SK-N-MC (cell line): ENCODE data around the gene LPA.
"Not testable (repeated sequence)": the region's sequence is repeated elsewhere in the genome, so short reads cannot be mapped to it uniquely, and the experiment has no call there.

ENCODE experiments used
- DNase-seq: peaks from one replicate; pipeline ENCODE4 v3.0.0-alpha.2; 2011; ENCODE audit warnings: low read depth, low spot score
- H3K27ac ChIP-seq: fragments of 200-600 bp; sonication (generic); 2 replicates; pipeline ENCODE4 v1.5.1; 2016; ENCODE audit warnings: mixed run types
- H3K36me3 ChIP-seq: fragments of 200-600 bp; sonication (generic); 2 replicates; pipeline ENCODE4 v1.6.1; 2017; ENCODE audit warnings: antibody characterized with exemption, low read length, mixed read lengths; ENCODE audit not compliant: insufficient read depth
- H3K4me3 ChIP-seq: fragments of 200-600 bp; sonication (generic); 2 replicates; pipeline ENCODE4 v1.5.1; 2016
- H3K9ac ChIP-seq: fragments of 200-600 bp; sonication (generic); 2 replicates; pipeline ENCODE4 v1.8.0; 2017; ENCODE audit warnings: mixed run types, mixed read lengths; ENCODE audit not compliant: insufficient read length
- H3K9me3 ChIP-seq: fragments of 200-600 bp; sonication (generic); 2 replicates; pipeline ENCODE4 v1.6.1; 2017; ENCODE audit warnings: low read depth, mild to moderate bottlenecking, antibody characterized with exemption, low read length, moderate library complexity, mixed read lengths
- EZH2 ChIP-seq: fragments of 200-600 bp; sonication (generic); IDR thresholded peaks from one replicate; pipeline ENCODE4 v1.6.1; 2017; ENCODE audit warnings: antibody characterized with exemption
- FOXP2 ChIP-seq: optimal IDR thresholded peaks from 2 replicates; pipeline ENCODE3; 2011; ENCODE audit warnings: mild to moderate bottlenecking, moderate library complexity; ENCODE audit not compliant: insufficient read depth; ENCODE audit errors: extremely low read length, control extremely low read depth
- POLR2AphosphoS5 ChIP-seq: IDR thresholded peaks from 2 replicates; pipeline ENCODE4 v1.6.1; 2012; ENCODE audit warnings: mild to moderate bottlenecking, low read depth, low read length, borderline replicate concordance

LPA gene, protein sequence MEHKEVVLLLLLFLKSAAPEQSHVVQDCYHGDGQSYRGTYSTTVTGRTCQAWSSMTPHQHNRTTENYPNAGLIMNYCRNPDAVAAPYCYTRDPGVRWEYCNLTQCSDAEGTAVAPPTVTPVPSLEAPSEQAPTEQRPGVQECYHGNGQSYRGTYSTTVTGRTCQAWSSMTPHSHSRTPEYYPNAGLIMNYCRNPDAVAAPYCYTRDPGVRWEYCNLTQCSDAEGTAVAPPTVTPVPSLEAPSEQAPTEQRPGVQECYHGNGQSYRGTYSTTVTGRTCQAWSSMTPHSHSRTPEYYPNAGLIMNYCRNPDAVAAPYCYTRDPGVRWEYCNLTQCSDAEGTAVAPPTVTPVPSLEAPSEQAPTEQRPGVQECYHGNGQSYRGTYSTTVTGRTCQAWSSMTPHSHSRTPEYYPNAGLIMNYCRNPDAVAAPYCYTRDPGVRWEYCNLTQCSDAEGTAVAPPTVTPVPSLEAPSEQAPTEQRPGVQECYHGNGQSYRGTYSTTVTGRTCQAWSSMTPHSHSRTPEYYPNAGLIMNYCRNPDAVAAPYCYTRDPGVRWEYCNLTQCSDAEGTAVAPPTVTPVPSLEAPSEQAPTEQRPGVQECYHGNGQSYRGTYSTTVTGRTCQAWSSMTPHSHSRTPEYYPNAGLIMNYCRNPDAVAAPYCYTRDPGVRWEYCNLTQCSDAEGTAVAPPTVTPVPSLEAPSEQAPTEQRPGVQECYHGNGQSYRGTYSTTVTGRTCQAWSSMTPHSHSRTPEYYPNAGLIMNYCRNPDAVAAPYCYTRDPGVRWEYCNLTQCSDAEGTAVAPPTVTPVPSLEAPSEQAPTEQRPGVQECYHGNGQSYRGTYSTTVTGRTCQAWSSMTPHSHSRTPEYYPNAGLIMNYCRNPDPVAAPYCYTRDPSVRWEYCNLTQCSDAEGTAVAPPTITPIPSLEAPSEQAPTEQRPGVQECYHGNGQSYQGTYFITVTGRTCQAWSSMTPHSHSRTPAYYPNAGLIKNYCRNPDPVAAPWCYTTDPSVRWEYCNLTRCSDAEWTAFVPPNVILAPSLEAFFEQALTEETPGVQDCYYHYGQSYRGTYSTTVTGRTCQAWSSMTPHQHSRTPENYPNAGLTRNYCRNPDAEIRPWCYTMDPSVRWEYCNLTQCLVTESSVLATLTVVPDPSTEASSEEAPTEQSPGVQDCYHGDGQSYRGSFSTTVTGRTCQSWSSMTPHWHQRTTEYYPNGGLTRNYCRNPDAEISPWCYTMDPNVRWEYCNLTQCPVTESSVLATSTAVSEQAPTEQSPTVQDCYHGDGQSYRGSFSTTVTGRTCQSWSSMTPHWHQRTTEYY (N-terminal part only)

DNA sequence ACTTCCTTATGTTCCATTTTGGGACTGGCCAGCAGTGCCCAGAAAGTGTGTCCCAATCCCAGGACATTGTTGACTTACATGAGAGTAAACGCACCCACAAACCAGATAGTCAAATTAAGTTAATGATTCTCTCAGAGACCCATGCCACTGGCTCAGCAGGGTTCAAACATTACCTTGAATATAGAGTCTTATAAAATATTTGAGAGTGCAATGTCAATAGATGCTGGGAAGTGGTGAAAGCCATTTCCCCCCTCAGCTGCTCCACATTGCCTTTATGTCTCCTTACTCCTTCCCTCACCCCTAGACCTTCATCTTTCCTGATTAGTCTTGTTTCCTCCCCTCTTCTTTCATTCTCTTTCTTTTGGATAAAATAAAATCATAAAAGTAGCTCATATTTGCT, at the start of gene LPA:
Gene LPA (minus strand): TSS at position 78 of the 400 bp plus-strand sequence. CDS start 61 bp downstream, at position 17.
- not testable (repeated sequence) for DNase-seq, H3K9me3 ChIP-seq, H3K4me3 ChIP-seq, H3K9ac ChIP-seq, H3K27ac ChIP-seq, H3K36me3 ChIP-seq

DNA sequence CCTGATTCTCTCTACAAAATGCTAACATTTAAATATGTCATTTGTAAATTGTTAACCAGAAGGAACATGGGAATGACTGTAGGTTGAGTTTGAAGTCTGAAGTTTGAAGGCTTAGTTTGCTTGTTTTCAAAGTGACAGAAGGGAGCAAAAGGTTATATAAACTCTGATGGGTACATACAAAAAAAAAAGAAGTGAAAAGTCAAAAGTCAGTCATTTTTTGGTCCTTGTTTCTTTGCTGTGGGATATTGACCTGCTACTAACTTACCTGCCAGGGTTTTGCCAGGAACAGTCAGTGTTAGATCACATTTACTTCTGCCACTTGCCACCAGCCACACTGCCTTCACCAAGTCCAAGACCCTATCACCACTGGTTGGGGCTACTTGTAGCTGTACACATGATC, 44.9 kb upstream of the LPA start:
- H3K9me3 ChIP-seq, DNase-seq, H3K9ac ChIP-seq, H3K4me3 ChIP-seq, H3K36me3 ChIP-seq, H3K27ac ChIP-seq: not testable (repeated sequence)

DNA sequence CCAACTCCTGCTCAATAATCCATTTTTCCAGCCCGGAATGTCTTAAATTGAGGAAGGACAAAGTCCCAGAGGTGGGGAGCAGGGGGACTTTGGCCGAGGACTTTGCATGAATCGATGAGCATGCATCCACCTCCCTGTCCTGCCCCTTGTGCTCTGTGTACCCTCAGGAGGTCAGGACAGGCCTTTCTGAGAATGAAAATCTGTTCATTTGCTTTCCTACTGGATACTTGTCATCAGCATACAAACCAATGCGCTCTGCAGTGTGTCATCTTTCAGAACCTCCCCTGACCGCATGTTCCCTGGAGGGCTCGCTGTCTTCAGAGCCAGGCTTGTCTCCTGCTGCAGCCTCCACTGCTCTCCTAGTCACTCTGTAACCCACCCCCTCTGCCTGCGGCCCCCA, 40.6 kb upstream of the LPA start:
- H3K4me3 ChIP-seq, DNase-seq, H3K9me3 ChIP-seq, H3K36me3 ChIP-seq, H3K9ac ChIP-seq, H3K27ac ChIP-seq: not testable (repeated sequence)

DNA sequence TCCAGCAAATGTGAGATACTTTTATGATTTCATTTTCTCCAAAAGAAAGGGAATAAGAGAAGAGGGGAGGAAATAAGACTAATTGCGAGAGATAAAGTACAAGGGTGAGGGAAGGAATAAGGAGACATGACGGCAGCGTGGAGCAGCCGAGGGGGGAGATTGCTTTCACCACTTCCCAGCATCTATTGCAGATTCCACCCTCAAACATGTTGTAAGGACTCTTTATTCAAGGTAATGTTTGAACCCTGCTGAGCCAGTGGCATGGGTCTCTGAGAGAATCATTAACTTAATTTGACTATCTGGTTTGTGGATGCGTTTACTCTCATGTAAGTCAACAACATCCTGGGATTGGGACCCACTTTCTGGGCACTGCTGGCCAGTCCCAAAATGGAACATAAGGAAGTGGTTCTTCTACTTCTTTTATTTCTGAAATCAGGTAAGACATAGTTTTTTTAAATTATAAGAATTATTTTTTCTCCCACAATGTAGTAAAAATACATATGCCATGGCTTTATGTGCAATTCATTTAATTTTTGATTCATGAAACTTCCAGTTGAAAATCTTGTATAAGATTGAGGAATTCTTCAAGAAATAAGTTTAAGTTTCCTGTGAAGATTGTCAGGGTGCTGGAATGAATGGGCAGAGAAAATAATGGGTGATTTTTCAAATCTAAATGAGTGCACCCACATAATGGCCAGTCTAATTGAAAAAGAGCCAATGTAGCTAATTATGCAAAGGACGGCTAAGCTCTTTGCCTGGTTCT, 38.0 kb upstream of the LPA start, which contains the start of gene PLG:
Gene PLG (plus strand): TSS at position 327 of the 763 bp plus-strand sequence. CDS start 61 bp downstream, at position 388.
- H3K4me3 ChIP-seq, H3K9me3 ChIP-seq, H3K9ac ChIP-seq, DNase-seq, H3K36me3 ChIP-seq, H3K27ac ChIP-seq: not testable (repeated sequence)

DNA sequence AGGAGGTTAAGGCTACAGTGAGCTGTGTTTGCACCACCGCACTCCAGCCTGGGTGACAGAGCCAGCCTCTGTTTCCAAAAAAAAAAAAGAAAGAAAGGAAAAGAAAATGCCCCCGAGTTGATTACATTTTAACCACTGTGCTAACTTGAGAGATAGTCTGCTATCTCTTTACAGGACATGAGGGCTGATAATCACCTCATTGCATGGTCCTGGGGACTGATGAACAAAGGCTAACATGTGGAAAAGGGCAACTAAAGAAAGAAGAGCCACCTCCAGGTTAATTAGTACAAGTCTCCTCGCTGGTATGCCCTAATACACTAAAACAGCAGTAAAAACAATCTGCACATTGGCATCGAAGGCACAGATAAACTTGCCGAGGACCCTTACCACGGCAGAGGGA, 33.8 kb upstream of the LPA start:
- H3K9ac ChIP-seq: no peak overlapping the region
- no peak for DNase-seq
- no peaks in the 10 kb centered on the region for H3K36me3 ChIP-seq
- H3K4me3 ChIP-seq: no peak overlapping the region
- no peaks in the 10 kb centered on the region for H3K9me3 ChIP-seq
- H3K27ac ChIP-seq: no peak overlapping the region
- TF ChIP-seq EZH2: no peak
- no peak for TF ChIP-seq FOXP2
- TF ChIP-seq POLR2AphosphoS5: no peak

DNA sequence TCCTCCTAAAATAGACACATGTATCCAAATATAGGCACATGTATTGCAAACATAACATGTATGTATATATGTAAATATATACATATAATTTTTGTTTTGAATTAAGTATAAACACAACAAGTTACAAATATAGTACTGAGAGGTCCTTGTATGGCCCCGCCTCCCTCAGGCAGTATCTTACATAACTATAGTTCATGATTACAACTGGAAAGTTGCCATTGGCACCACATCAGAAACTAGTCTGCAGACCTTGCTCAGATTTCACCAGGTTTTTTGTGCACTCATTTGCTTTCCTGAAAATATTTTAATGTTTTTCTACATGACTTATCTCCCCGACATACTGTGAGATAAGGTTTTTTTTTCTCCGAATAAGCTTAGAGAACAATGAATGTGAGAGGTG, 32.8 kb upstream of the LPA start:
- H3K27ac ChIP-seq, H3K9ac ChIP-seq, H3K36me3 ChIP-seq, DNase-seq, H3K9me3 ChIP-seq, H3K4me3 ChIP-seq: not testable (repeated sequence)

DNA sequence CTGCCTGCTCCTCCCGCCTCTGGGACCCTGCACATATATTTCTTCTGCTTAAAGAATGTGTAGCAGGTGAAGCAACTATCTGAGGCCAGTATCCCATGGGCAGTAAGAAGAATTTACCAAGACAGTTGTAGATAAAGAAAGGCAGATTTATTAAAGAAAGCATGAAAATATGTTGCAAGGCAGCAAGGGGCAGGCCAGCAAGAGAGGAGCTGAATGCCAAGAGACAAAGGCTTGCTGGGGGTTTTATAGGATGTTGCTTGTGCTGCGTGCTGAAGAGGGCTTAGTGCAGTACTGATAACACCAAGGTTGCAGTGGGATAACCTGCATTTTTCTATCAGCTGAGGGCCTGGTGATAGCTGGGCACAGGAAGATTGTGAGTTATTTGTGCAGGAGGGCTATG, 31.5 kb upstream of the LPA start:
- H3K9ac ChIP-seq, DNase-seq, H3K4me3 ChIP-seq, H3K9me3 ChIP-seq, H3K27ac ChIP-seq, H3K36me3 ChIP-seq: not testable (repeated sequence)

DNA sequence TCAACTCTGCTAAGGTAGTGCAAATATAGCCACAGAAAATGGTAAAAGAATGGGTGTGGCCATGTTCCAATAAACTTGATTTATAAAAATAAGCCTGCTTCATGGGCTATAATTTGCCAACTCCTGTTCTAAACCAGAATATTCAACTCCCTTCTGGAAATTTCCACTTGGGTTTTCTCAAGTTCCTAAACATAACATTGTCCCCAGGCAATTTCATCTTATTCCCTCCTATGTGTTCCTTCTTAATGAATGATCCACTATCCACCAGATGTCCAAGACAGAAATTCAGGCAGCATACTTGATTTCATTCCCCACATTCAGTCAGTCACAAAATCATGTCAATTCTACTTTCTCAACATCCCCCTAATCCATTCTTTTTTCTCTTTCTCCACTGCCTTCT, 30.9 kb upstream of the LPA start:
- H3K4me3 ChIP-seq, H3K27ac ChIP-seq, H3K36me3 ChIP-seq, DNase-seq, H3K9me3 ChIP-seq, H3K9ac ChIP-seq: not testable (repeated sequence)
